Caco-2 (cell line): ENCODE results near the gene CAP1. TPM values are rescaled to one million over a fixed set of nuclear protein-coding genes. Genes with fewer than 3 reads are reported as not detected.

Experiments used
- BruUV-seq: library from RNA; stranded (reverse); fragments of 400-500 nt; replicated peaks from 2 replicates; lab custom pipeline; 2021; lab: Mats Ljungman, UMichigan
- CTCF ChIA-PET: fragments of 300-600 bp; sonication (Branson Sonifier 250); formaldehyde crosslinking; loops from one replicate; lab custom pipeline; 2022; ENCODE audit warnings: antibody characterized with exemption; lab: Charles Lee
- POLR2A ChIA-PET: fragments of 300-600 bp; sonication (Branson Sonifier 250); formaldehyde crosslinking; loops from one replicate; lab custom pipeline; 2022; ENCODE audit warnings: antibody characterized with exemption; lab: Charles Lee
- DNase-seq, 2 experiments: peaks; one replicate each; pipeline versions ENCODE4 v3.0.0 to v3.0.0-alpha.2; 2020 to 2022
- H3K27me3 ChIP-seq: replicated peaks from 2 replicates; pipeline ENCODE4 v1.6.0; 2011; ENCODE audit warnings: low read length; ENCODE audit not compliant: control insufficient read depth, insufficient read depth
- H3K36me3 ChIP-seq: 2 replicates; pipeline ENCODE4 v1.5.1; 2011; ENCODE audit warnings: low read length; ENCODE audit not compliant: control insufficient read depth, insufficient read depth
- H3K4me1 ChIP-seq: fragments of 250-450 bp; sonication (Bioruptor Pico); 2 replicates; pipeline ENCODE4 v1.5.1; 2020; ENCODE audit warnings: mild to moderate bottlenecking
- H3K4me3 ChIP-seq: 2 replicates; pipeline ENCODE4 v1.5.1; 2011; ENCODE audit warnings: low read depth, mild to moderate bottlenecking, control low read depth, low read length
- H3K9me3 ChIP-seq: fragments of 250-450 bp; sonication (Bioruptor Pico); 2 replicates; pipeline ENCODE4 v1.5.1; 2020; ENCODE audit warnings: mild to moderate bottlenecking, moderate library complexity
- H3K27ac Mint-ChIP-seq: one replicate; pipeline ENCODE4 v1.8.0; 2022; ENCODE audit warnings: mixed read lengths; ENCODE audit not compliant: unreplicated experiment
- H3K27me3 Mint-ChIP-seq: one replicate; pipeline ENCODE4 v1.8.0; 2022; ENCODE audit warnings: mixed read lengths; ENCODE audit not compliant: insufficient read depth, unreplicated experiment
- H3K36me3 Mint-ChIP-seq: one replicate; pipeline ENCODE4 v1.8.0; 2022; ENCODE audit warnings: mild to moderate bottlenecking, mixed read lengths; ENCODE audit not compliant: insufficient read depth, unreplicated experiment
- H3K4me1 Mint-ChIP-seq: one replicate; pipeline ENCODE4 v1.8.0; 2022; ENCODE audit warnings: low read depth, mixed read lengths; ENCODE audit not compliant: unreplicated experiment
- H3K4me3 Mint-ChIP-seq: one replicate; pipeline ENCODE4 v1.8.0; 2022; ENCODE audit warnings: mild to moderate bottlenecking, moderate library complexity, mixed read lengths; ENCODE audit not compliant: unreplicated experiment
- H3K9me3 Mint-ChIP-seq: one replicate; pipeline ENCODE4 v1.8.0; 2022; ENCODE audit warnings: mixed read lengths; ENCODE audit not compliant: unreplicated experiment
- intact Hi-C: fragments of 100-400 bp; cut with micrococcal nuclease; formaldehyde crosslinking; loops from one replicate; pipeline ENCODE4 v1.10.0; 2022; ENCODE audit not compliant: unreplicated experiment
- total RNA-seq: library from RNA; stranded (reverse); gene quantifications from 2 replicates; pipeline ENCODE4 v1.2.3, GENCODE V29; 2022
- TF ChIP-seq, protein P1 (sequence below), 2 experiments: fragments of 200-600 bp in 1 of 2; IDR thresholded peaks; 1 replicate in 1 of 2; 2 replicates in 1 of 2; pipeline versions ENCODE4 v1.5.1 to v1.8.0; 2011 to 2022; ENCODE audit warnings: antibody characterized with exemption in 1 of 2, control low read depth in 1 of 2, inconsistent platforms in 1 of 2, low read depth in 1 of 2, low read length in 1 of 2, mild to moderate bottlenecking in 1 of 2, moderate library complexity in 1 of 2; ENCODE audit not compliant: insufficient read depth in 1 of 2, severe bottlenecking in 1 of 2, unreplicated experiment in 1 of 2

The CAP1 gene
- total RNA-seq, 1 experiment from 2014 or later = 181 TPM

DNA sequence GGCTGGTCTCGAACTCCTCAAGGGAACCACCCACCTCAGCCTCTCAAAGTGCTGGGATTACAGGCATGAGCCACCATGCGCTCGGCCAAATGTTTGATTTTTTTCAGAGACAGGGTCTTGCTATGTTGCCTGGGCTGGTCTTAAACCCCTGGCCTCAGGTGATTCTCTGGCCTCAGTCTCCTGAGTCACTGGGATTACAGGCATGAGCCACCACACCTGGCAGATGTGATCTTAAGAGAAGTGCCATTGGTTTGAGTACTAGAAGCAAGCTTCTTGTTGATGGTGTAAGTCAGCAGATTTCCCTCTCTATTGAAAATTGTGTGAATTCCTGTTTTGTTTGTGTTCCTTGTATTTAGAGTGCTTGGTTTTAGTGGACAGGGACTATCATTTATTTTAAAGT is 5.2 kb downstream of the CAP1 start:
- no peaks in the 10 kb centered on the region for H3K36me3 ChIP-seq
- H3K27me3 ChIP-seq = no peaks in the 10 kb centered on the region
- TF ChIP-seq, protein P1, sequence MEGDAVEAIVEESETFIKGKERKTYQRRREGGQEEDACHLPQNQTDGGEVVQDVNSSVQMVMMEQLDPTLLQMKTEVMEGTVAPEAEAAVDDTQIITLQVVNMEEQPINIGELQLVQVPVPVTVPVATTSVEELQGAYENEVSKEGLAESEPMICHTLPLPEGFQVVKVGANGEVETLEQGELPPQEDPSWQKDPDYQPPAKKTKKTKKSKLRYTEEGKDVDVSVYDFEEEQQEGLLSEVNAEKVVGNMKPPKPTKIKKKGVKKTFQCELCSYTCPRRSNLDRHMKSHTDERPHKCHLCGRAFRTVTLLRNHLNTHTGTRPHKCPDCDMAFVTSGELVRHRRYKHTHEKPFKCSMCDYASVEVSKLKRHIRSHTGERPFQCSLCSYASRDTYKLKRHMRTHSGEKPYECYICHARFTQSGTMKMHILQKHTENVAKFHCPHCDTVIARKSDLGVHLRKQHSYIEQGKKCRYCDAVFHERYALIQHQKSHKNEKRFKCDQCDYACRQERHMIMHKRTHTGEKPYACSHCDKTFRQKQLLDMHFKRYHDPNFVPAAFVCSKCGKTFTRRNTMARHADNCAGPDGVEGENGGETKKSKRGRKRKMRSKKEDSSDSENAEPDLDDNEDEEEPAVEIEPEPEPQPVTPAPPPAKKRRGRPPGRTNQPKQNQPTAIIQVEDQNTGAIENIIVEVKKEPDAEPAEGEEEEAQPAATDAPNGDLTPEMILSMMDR (IDR thresholded peaks at IDR 0.05; ENCODE audit: insufficient read depth in 1 of 2, low read depth in 1 of 2, low read length in 1 of 2, severe bottlenecking in 1 of 2, unreplicated experiment in 1 of 2) = no peak
- Mint-ChIP-seq H3K4me1 (peaks cover 17% of the 10 kb centered on the region), H3K36me3 (peaks cover 48% of the 10 kb centered on the region), H3K4me3 (no peak overlapping the region), H3K27me3 (no peaks in the 10 kb centered on the region), H3K9me3 (no peaks in the 10 kb centered on the region), H3K27ac (no peak overlapping the region)
- ChIA-PET CTCF (interaction anchor here (0.6 kb wide), 1 partner anchor 394 kb away, joined by 3 read pairs; no protein-coding TSS in a partner anchor), POLR2A (no interaction called here)
- intact Hi-C loops = no loop called here
- H3K4me1 ChIP-seq = peaks cover 5% of the 10 kb centered on the region; the same call in 1 of the 2 replicates
- no peak overlapping the region for H3K4me3 ChIP-seq
- BruUV-seq = no TSS peak
- DNase-seq = no peak
- no peaks in the 10 kb centered on the region for H3K9me3 ChIP-seq

DNA sequence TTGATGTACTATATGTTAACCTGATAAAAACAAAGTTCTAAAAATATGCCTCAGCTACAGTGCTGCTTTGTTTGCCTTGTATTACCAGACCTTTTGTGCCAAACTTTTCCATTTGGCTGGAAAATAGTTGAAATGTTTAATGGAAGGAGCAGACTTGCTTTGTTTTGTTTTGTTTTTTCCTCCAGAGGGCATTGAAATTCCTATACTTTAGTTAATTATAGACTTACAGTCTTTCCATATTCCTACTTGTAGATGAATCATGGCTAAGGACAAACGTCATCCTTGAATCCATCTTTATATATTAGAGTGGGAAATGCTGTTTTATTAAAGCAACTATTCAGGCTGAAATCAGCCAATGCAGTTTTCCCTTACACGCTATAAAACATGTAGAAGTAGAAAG is 6.7 kb downstream of the CAP1 start:
- no peak overlapping the region for H3K27ac Mint-ChIP-seq
- no peak for DNase-seq
- Histone ChIP-seq H3K9me3 (no peaks in the 10 kb centered on the region), H3K4me1 (no peaks in the 10 kb centered on the region), H3K4me3 (no peak overlapping the region), H3K27me3 (no peaks in the 10 kb centered on the region), H3K36me3 (no peaks in the 10 kb centered on the region)
- TF ChIP-seq, protein P1 (IDR thresholded peaks at IDR 0.05; ENCODE audit: insufficient read depth in 1 of 2, low read depth in 1 of 2, low read length in 1 of 2, severe bottlenecking in 1 of 2, unreplicated experiment in 1 of 2) = no peak
- H3K4me3 Mint-ChIP-seq = no peak overlapping the region
- intact Hi-C loops = no loop called here
- CTCF ChIA-PET = no interaction called here
- BruUV-seq = no TSS peak
- no peaks in the 10 kb centered on the region for H3K9me3 Mint-ChIP-seq
- POLR2A ChIA-PET = no interaction called here
- H3K4me1 Mint-ChIP-seq = peaks cover 9% of the 10 kb centered on the region
- no peaks in the 10 kb centered on the region for H3K27me3 Mint-ChIP-seq
- peaks cover 40% of the 10 kb centered on the region for H3K36me3 Mint-ChIP-seq

DNA sequence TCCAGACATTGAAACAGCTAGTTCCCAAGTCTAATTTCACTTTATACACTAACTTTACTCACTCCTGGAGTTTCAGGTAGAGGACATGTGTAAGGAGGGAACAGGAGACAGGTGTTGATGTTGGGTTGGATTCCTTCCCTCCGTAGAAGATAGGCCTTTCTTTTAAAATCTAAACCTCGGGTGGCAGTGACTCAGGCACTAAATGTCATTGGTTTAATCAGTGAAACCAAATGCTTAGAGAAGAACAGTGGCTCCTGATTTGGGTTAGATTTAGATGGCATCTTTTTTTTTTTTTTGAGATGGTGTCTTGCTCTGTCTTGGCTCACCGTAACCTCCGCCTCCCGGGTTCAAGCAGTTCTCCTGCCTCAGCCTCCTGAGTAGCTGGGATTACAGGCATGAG is 7.2 kb downstream of the CAP1 start:
- H3K9me3 Mint-ChIP-seq = no peaks in the 10 kb centered on the region
- ChIA-PET POLR2A (no interaction called here), CTCF (no interaction called here)

More for the DNA sequence above, 7.2 kb downstream of the CAP1 start:
- TF ChIP-seq, protein P1 (IDR thresholded peaks at IDR 0.05; ENCODE audit: insufficient read depth in 1 of 2, low read depth in 1 of 2, low read length in 1 of 2, severe bottlenecking in 1 of 2, unreplicated experiment in 1 of 2) = no peak
- Mint-ChIP-seq H3K4me1 (peaks cover 4% of the 10 kb centered on the region), H3K27me3 (no peaks in the 10 kb centered on the region), H3K27ac (no peak overlapping the region), H3K4me3 (no peak overlapping the region), H3K36me3 (peaks cover 35% of the 10 kb centered on the region)
- BruUV-seq = no TSS peak
- H3K4me3 ChIP-seq = no peak overlapping the region
- no peaks in the 10 kb centered on the region for H3K9me3 ChIP-seq
- no peak for DNase-seq
- no peaks in the 10 kb centered on the region for H3K4me1 ChIP-seq
- H3K36me3 ChIP-seq = no peaks in the 10 kb centered on the region
- no peaks in the 10 kb centered on the region for H3K27me3 ChIP-seq
- intact Hi-C loops = no loop called here
